IPS-NIHi7 (cell line): Measurements from ENCODE around the gene PRSS57.
"Not testable (repeated sequence)": the region's sequence is repeated elsewhere in the genome, so short reads cannot be mapped to it uniquely, and the experiment has no call there.

ENCODE experiments used
- DNase-seq: peaks from one replicate; pipeline ENCODE4 v3.0.0; 2012; ENCODE audit warnings: mixed read lengths; ENCODE audit errors: extremely low spot score

The PRSS57 gene

DNA sequence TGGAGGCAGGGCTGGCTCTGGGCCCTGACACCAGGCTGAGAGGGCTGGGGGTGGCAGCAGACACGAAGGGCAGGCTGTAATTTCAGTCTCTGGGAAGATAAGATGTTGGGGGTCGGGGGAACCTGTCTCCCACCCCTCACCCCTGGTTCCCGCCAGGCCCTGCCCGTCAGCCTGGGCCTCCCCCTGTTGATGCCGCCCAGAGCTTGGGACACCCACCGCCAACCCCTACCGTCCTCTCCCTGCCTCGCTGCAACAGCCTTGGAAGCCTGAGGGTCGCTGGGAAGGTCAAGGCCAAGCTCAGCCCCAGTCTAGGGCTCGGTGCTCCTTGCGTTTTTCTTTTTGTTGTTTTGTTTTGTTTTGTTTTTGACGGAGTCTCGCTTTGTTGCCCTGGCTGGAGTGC, 28.0 kb upstream of the PRSS57 start:
- DNase-seq = no peak

DNA sequence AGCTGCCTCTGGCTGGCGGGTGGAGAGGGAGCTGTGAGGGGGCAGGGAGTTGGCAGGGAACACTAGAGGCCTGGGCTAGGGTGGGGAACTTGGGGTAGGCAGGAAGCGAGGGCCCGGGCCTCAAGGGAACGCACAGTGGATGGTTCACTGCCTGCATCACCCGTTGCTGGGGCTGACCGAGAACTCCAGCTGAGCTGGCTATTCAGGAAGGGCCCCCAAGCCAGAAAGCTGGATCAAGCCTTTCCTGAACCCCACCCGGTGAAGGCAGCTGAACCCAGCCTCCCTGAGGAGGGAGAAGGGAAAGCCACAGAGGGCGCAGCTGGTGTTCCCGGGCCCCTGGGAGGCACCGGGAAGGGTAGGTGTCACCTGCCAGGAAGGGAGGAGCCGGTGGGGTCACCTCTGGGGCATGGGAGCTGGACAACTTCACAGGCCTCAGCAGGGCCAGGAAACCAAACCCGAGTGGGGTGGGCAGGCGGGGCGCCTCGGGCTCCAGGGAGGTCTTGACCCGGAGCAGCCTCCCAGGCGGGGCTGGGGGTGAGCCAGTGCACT, 27.4 kb upstream of the PRSS57 start:
- DNase-seq = no peak

DNA sequence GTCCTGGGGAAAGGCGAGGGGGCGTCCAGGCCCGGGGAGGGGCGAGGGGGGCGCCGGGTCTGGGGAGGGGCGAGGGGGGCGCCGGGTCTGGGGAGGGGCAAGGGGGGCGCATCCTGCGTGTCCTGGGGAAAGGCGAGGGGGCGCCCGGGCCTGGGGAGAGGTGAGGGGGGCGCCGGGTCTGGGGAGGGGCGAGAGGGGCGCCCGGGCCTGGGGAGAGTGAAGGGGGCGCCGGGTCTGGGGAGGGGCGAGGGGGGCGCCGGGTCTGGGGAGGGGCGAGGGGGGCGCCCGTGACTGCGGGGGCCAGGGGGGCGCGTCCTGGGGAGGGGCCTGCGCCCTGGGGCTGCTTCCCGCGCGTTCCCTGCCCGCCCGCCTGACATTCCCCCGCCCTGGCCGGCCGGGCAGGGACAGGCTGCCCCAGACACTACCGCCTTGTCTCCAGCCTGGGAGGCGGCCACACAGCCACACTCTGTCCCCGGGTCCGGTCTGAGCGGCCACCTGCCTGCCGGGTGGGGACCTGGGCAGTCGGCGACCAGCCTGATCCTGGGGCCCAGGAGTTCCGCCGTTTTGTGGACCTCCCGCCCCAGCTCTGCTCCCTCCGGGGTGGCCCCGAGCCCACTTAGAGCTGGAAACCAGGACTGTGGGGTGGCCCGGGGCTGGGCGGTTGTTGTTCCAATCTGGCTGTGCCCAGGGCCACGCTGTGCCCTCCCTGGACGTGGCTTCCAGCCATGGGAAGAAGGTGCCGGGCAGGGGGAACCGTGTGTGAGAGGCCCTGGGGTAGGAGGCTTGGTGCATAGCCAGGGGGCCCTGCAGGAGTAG, 25.3 kb upstream of the PRSS57 start:
- DNase-seq = no peak

DNA sequence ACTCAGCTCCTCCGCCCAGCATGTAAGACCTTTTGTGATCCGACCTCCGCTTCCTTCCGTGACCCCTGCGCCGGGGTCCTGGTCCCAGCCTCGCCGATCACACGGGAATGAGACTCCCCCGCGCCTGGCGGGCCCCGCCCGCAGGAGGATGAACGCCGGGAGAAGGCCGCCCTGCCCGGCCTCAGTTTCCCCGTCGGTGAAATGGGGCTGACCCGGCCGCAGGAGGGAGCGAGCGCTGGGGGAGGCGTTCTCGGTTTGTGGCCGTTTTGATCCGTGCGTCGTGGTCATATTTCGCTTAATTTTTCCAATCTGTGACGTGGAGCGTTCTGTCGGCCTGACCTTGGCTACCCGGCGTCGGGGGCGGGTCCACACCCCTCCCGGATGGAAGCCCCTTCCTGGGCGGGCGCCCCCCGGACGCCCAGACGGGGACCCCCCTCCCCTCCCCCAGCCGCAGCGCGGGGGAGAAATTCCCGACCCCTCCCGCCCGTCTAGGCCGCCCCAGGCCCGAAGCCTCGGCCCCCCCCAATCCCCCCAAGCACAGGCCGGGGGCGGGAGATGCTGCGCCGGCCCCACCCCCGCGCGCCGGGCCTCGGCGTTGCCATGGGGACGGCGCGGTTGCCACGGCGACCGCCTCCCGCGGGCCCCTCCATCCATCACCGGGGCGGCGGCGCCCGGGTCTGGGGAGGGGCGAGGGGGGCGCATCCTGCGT, 24.5 kb upstream of the PRSS57 start:
- DNase-seq = peak; percentile 41

DNA sequence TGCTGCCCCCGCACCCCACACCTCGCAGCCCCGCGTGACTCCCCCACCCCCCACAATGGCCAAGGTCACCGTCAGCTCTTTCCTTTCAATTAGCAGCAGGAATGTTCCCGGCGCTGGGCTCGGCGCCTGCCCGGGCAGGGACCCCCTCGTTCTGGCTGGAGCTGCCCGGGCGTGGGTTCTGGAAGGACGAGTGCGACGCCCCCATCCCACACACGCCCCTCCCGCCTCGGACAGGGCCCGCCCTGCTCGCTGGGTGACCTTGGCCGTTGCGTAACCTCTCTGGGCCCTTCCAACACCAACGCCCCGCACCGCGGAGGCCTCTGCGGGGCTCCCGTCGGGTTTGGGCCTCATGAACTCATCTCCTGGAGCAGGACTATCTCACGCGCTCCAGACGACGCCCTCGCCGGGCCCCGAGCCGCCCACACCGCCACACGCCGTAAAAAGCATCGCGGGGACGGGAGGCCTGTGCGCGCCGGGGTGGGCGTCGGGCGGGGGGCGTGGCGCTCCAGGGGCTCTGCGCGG, 23.8 kb upstream of the PRSS57 start:
- DNase-seq = no peak

DNA sequence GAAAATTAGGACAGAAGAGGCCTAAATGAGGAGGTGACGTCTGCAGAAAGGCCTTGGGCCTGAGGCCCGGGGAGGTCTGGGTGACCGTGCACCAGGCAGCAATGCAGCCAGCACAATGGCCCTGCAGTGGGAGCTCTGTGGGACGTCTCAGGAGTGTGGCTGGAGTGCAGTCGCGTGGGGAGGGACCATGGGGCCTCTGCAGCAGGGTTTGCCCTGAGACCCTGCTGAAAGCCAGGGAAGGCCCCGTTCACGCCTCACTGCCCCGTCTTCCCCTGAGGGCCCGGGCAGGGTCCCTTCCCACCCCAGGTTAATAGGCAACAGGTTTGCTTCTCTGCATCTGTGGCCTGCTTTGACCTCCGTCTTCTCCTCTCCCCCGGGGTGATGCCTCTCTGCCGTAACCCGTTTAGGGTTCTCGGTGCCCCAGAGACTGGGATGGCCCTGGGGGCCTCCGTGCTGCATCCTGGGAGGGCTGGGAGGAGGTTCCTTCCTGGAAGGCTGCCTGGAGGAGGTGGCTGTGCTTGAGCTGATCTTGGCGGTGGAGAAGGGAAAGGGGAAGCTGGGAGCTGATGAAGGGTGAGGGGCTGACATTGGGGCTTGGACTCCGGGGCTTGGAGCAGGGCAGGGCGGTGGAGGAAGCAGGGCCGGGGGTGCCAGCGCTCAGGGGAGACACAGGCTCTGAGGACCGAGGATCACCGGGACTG, 23.1 kb upstream of the PRSS57 start:
- DNase-seq = no peak

DNA sequence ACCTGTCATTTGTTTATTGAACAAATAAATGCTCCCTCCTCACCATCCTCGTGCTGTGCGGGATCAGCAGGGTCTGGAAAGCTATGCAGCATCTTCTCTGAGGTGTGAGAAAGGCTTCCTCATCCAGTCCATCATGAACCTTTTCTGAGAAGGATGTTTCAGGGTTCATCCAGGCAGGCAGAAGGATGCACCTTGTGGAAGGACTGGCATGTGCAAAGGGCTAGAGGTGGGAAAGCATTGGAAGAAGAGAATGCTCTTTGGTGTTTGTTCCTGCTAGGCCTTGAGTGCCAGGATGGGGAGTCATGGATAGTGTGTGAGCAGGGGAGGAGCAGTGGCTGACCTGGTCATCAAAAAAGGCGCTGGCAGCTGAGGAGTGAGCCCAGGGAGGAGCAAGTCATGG, 20.1 kb upstream of the PRSS57 start:
- no peak for DNase-seq

DNA sequence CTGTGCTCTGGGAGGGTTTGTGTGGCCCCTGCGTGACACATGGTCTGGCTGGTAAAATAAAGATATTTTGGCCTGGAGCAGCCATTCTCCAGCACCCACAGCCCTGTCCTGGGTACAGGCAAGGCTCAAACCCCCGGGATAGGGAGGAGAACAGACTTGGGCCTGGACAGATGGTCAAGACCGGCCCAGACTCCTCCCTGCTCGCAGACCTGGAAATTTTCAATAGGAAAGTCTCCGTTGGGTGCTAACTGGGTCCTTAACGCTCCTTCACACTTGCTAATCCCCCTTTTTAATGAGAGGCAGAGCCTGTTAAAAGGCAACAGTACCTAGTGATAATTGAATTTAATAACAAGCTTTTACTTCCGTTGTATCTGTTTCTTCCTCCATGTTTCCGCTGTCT, 16.0 kb upstream of the PRSS57 start:
- no peak for DNase-seq

DNA sequence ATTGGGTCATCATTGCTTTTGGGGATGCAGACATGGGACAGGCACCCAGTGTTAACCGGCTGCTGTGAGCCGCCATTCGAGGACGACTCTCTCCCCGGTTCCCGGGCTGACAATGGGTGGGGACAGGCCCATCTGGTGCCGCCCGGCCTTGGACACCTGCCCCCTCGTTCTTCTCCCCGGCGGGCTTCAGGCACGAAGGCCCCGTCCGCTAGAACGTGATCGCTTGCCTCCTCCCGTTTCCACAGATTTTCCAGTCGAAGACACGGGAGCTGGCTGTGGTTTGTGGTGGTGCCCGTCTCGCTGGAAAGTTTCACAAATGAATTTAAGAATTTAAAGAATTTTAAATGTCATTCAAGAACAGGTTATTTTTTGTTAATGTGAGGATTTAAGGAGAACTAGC, 15.5 kb upstream of the PRSS57 start:
- no peak for DNase-seq

DNA sequence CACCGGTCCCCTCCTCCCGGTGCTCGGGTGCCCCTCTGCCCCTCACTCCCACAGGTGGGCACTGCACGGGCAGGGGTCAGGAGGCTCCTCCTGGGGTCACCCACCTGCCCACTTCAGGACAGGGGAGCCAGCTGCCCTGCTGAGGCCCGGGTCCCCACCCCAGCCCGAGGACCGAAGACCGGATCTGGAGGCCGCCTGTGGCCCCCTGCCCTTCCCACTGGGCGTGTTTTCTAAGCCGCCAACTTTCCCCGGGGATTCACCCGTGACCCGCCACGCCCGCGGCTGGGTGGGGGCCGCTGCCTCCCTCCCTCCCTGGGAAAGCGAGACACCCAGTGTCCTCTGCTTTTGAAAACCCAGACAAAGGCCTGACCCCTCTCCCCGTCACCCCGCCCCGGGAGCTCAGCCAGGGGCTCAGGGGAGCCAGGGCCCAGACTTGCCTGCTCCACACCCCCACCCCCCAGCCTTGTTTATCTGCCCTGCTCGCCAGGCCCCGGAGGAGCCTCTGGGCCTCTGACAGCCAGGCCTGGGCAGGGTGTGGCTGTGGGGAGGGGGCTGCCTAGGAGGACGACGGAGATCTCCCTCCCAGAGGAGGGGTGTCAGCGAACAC, 14.8 kb upstream of the PRSS57 start:
- DNase-seq = no peak

DNA sequence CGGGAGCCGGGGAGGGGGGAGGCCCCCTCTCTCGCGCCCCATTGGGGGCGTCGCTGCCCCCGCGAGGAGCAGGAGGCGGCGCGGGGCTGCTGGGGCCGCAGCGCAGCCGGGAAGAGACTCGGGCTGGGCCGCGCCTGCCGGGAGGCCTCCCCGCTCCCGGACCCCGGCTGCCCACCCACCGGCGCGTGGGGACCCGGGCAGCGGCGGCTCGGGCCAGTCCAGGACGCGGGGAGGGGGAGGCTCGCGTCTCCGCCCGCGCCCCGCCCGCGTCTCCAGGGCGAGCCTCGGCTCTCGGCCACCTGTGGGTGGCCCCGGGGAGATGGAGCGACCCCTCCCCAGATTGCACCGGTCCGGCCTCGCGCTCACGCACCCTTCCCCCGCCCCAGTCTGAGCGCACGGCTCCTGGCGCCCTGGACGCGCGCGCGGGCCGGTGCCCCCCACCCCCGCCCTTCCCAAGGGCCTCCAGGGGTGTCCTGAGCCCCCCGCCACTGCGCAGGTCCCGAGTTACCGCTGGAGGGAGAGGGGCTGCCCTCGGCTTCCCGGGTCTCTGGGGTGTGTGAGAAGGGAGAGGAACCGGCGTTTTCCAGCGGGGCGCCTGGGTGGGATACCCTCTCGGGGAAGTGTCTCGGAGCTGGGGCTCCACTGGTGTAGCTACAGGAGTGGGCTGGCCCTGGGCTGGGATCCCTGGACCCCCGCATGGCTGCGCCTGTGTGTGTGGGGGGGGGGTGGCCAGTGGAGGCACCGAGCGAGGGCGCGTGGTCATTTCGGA, 14.1 kb upstream of the PRSS57 start:
- no peak for DNase-seq

DNA sequence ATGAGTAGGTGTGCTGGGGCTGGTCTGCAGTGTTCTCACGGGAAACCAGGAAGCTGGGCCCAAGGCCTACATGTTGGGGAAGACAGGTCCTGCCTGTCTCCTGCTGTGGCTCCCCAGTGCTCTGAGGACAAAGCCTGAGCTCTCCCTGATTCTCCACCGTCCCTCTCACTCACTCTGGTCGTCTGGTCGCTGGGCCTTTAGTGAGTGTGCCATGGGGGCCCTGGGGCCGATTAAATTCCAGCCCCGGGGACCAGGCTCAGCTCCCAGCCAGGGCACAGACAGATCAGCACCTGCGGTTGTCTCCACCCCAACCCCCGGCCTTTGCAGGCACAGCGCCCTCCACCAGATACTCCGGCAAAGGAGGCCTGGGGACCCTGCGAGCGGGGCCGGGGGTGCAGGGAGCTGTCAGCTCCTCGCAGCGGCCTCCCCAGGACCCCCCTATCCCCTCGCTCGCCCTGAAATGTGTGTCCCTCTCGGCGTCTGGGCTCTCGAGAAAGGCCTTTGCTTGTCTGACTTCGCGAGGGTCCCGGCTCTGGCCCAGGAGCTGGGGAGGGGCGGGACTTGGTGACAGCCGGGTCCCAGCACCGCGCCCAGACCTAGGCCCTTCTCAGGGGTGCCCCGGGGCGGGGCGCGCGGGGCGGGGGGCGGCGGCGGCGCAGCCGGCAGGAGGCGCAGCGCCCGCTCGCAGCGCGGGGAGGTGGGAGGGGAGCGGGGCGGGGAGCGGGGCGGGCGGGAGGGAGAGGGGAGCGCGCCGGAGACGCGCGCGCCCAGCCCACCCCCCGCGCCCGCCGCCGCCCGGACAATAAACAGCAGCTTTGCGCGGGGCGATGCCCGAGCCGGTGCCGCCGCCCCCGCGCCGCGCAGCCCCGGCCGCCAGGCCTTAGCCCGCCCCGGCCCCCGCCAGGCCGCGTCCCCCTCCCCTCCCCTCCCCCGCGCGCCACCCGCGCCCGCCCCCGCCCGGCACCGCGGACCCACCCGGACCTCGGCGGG, 13.2 kb upstream of the PRSS57 start, which contains the start of gene PALM:
Gene PALM (plus strand): TSS at position 782 of the 990 bp plus-strand sequence. CDS start 212 bp downstream, outside the sequence.
- DNase-seq = peak; percentile 55

DNA sequence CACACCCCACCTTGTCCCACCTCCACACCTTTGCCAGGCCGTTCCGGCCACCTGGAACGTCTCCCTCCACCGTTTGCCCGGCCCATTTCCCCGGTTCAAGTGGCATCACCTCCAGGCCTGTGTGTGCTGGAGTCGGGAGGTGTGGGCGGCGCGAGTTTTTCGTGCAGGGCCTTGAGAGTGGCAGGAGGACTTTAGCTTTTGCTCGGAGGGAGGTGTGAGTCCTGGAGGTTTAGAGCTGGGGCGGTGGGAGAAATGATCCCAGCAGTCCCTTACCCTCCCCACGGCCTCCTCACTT, 9.1 kb upstream of the PRSS57 start:
- DNase-seq = no peak

DNA sequence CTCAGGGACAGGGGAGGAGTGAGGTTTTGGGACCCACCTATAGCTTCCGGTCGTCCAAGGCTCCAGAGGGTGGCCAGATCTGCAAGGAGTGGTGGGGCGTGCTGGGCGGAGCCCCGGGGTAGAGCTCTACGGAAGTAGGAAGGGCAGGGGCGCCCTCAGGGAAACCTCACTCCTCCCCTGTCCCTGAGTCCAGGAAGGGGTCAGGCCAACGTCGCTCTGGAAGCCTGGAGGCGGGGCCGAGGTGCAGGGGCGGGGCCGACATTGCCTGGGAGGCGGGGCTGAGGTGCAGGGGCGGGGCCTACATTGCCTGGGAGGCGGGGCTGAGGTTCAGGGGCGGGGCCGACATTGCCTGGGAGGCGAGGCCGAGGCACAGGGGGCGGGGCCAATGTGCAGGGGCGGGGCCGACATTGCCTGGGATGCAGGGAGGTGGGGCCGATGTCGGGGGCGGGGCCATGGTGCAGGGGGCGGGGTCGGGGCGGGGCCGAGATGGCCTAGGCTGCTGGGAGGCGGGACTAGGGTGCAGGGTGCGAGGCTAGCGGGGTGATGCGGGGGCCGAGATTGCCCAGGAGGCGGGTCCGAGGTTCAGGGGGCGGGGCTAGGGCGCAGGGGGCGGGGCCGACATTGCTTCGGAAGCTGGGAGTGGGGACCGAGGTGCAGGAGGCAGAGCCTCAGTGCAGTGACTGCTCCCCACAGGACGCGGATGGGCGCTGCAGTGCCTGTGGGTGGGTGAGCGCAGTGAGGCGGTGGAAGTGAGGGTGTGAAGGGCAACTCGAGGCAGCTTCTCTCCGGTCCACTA, 8.6 kb upstream of the PRSS57 start:
- DNase-seq = peak; percentile 96

DNA sequence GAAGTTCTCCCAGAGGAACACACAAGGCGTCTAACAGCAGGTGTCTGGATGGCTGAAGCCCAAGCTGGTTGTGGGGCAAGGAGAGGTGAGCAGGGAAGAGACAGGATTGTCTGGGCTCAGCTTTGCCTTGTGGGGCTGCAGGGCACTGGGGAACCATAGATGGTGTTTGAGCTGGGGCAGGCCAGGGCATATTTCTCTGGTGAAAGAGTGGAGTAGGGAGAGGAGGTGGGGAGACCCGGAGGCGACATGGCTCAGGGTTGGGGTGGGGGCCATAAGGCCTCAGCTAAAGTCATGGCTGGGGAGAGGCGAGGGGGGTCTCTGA, 8.0 kb upstream of the PRSS57 start:
- DNase-seq = no peak

DNA sequence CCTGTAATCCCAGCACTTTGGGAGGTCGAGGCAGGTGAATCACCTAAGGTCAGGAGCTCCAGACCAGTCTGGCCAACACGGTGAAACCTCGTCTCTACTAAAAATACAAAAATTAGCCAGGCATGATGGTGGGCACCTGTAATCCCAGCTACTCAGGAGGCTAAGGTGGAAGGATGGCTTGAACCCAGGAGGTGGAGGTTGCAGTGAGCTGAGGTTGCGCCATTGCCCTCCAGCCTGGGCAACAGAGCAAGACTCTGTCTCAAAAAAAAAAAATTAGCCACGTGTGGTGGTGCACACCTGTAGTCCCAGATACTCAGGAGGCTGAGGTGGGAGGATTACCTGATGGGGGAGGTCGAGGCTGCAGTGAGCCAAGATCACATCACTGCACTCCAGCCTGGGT, 7.6 kb upstream of the PRSS57 start:
- DNase-seq = not testable (repeated sequence)

DNA sequence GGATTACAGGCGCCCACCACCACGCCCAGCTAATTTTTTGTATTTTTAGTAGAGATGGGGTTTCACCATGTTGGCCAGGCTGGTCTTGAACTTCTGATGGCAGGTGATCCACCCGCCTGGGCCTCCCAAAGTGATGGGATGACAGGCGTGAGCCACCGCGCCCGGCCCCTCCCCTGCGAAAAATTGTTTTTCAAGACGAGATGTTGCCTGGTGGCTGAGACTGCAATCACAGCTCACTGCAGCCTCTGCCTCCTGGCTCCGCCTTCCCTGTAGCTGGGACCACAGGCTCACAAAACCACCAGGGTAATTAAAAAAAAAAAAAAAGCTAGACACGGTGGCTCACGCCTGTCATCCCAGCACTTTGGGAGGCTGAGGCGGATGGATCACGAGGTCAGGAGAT, 4.6 kb upstream of the PRSS57 start:
- DNase-seq = not testable (repeated sequence)

DNA sequence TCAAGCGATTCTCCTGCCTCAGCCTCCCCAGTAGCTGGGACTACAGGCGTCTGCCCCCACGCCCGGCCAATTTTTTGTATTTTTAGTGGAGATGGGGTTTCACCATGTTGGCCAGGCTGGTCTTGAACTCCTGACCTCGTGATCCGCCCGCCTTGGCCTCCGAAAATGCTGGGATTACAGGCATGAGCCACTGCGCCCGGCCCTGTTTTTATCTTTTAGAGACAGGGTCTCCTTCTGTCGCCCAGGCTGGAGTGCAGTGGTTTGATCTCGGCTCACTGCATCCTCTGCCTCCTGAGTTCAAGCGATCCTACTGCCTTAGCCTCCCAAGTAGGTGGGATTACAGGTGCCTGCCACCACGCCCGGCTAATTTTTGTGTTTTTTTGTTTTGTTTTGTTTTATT, 3.3 kb upstream of the PRSS57 start:
- DNase-seq = not testable (repeated sequence)
